Breast epithelium (tissue), 4 donors: ENCODE measurements around the gene SLC26A4. TPM values are rescaled to one million over a fixed set of nuclear protein-coding genes. Genes with fewer than 3 reads are reported as not detected.

Source experiments
- DNase-seq, 2 donors: peaks; one replicate each; pipeline ENCODE4 v3.0.0-alpha.2; 2019; ENCODE audit warnings: low spot score in 2 of 2
- H3K27ac ChIP-seq, 2 donors: fragments of 200-600 bp; sonication (generic) in 1 of 2; one replicate each; pipeline ENCODE4 v1.5.1; 2016 to 2019; ENCODE audit warnings: mild to moderate bottlenecking in 1 of 2
- H3K27me3 ChIP-seq, 2 donors: fragments of 200-600 bp; sonication (generic) in 1 of 2; one replicate each; pipeline versions ENCODE4 v1.5.1 to v1.6.0; 2017 to 2019; ENCODE audit warnings: control low read depth in 1 of 2, mild to moderate bottlenecking in 1 of 2
- H3K36me3 ChIP-seq: fragments of 200-600 bp; one replicate; pipeline ENCODE4 v1.5.1; 2019
- H3K4me1 ChIP-seq, 2 donors: fragments of 200-600 bp; sonication (generic); one replicate each; pipeline ENCODE4 v1.5.1; 2016 to 2019; ENCODE audit warnings: control low read depth in 1 of 2
- H3K4me3 ChIP-seq, 3 donors: fragments of 200-600 bp; sonication (generic); 1 replicate in 2 of 3; 2 replicates in 1 of 3; pipeline ENCODE4 v1.5.1; 2016 to 2019; ENCODE audit warnings: mild to moderate bottlenecking in 3 of 3, moderate library complexity in 2 of 3
- H3K9me3 ChIP-seq, 2 donors: fragments of 200-600 bp; sonication (generic) in 1 of 2; one replicate each; pipeline ENCODE4 v1.5.1; 2016 to 2019; ENCODE audit warnings: control low read depth in 1 of 2
- CTCF ChIP-seq, 3 donors: fragments of 450-650 bp; IDR thresholded peaks; one replicate each; pipeline ENCODE4 v1.5.1; 2016 to 2017; ENCODE audit warnings: antibody characterized with exemption in 3 of 3, mild to moderate bottlenecking in 3 of 3, moderate library complexity in 3 of 3
- POLR2A ChIP-seq: fragments of 450-650 bp; IDR thresholded peaks from one replicate; pipeline ENCODE4 v1.6.1; 2016; ENCODE audit warnings: antibody characterized with exemption, mild to moderate bottlenecking, moderate library complexity
- POLR2AphosphoS5 ChIP-seq, 3 donors: sonication (generic); formaldehyde crosslinking; IDR thresholded peaks; one replicate each; pipeline ENCODE4 v1.6.1; 2017; ENCODE audit warnings: antibody characterized with exemption in 3 of 3
- intact Hi-C: fragments of 100-400 bp; cut with DNase I; formaldehyde crosslinking; loops from one replicate; pipeline ENCODE4 v1.15.1; 2023; ENCODE audit warnings: low total_unique reads
- total RNA-seq, 3 donors: library from RNA; depleted of rRNA; stranded (reverse); fragments of >200 nt; gene quantifications; one replicate each; pipeline ENCODE4 v1.1.0, GENCODE V29; 2016

Gene SLC26A4
- total RNA-seq, 3 donors from 2014 or later, result 0.44 to 1.3 (median 0.48) TPM

GRCh38 chr7:107686816-107687387 lies 26.3 kb downstream of the SLC26A4 start:
- H3K4me1 ChIP-seq, result no peaks in the 10 kb centered on the region
- no peak overlapping the region for H3K27ac ChIP-seq

GRCh38 chr7:107687656-107688055 lies 27.0 kb downstream of the SLC26A4 start:
- intact Hi-C loops, result no loop called here
- no peaks in the 10 kb centered on the region for H3K36me3 ChIP-seq
- no peak overlapping the region for H3K27ac ChIP-seq
- no peak for DNase-seq
- no peaks in the 10 kb centered on the region for H3K9me3 ChIP-seq
- TF ChIP-seq CTCF (IDR thresholded peaks at IDR 0.05) (no peak), POLR2AphosphoS5 (IDR thresholded peaks at IDR 0.05) (no peak), POLR2A (no peak)
- no peaks in the 10 kb centered on the region for H3K4me1 ChIP-seq
- no peak overlapping the region for H3K4me3 ChIP-seq
- no peaks in the 10 kb centered on the region for H3K27me3 ChIP-seq

More at GRCh38 chr7:107686816-107687387, 26.3 kb downstream of the SLC26A4 start:
- no peak for TF ChIP-seq POLR2A
- TF ChIP-seq CTCF (IDR thresholded peaks at IDR 0.05), result no peak
- no peak for TF ChIP-seq POLR2AphosphoS5 (IDR thresholded peaks at IDR 0.05)
- H3K4me3 ChIP-seq, result no peak overlapping the region
- no peaks in the 10 kb centered on the region for H3K27me3 ChIP-seq
- no peaks in the 10 kb centered on the region for H3K9me3 ChIP-seq
- intact Hi-C loops, result no loop called here
- H3K36me3 ChIP-seq, result no peaks in the 10 kb centered on the region
- DNase-seq, result no peak

- intact Hi-C loops, result no loop called here
- Histone ChIP-seq H3K4me3 (no peak overlapping the region), H3K9me3 (no peaks in the 10 kb centered on the region), H3K27ac (no peak overlapping the region), H3K36me3 (no peaks in the 10 kb centered on the region), H3K4me1 (no peaks in the 10 kb centered on the region), H3K27me3 (no peaks in the 10 kb centered on the region)
- DNase-seq, result no peak
- TF ChIP-seq POLR2AphosphoS5 (IDR thresholded peaks at IDR 0.05), result no peak
- TF ChIP-seq POLR2A, result no peak
- no peak for TF ChIP-seq CTCF (IDR thresholded peaks at IDR 0.05)
Observed at GRCh38 chr7:107689553-107689952, 28.9 kb downstream of the SLC26A4 start.

- Histone ChIP-seq H3K4me1 (no peaks in the 10 kb centered on the region), H3K36me3 (no peaks in the 10 kb centered on the region), H3K4me3 (no peak overlapping the region), H3K9me3 (no peaks in the 10 kb centered on the region), H3K27ac (peak overlapping the region in 1 of 2 donors; percentile 10), H3K27me3 (no peaks in the 10 kb centered on the region)
- DNase-seq, result no peak
- no peak for TF ChIP-seq POLR2AphosphoS5 (IDR thresholded peaks at IDR 0.05)
- intact Hi-C loops, result no loop called here
Observed at GRCh38 chr7:107690084-107690483, 29.5 kb downstream of the SLC26A4 start.

- no peaks in the 10 kb centered on the region for H3K9me3 ChIP-seq
- no peaks in the 10 kb centered on the region for H3K4me1 ChIP-seq
- TF ChIP-seq POLR2AphosphoS5 (IDR thresholded peaks at IDR 0.05), result no peak
- no peak for TF ChIP-seq POLR2A
- TF ChIP-seq CTCF (IDR thresholded peaks at IDR 0.05), result no peak
- no peaks in the 10 kb centered on the region for H3K36me3 ChIP-seq
- H3K4me3 ChIP-seq, result no peak overlapping the region
- intact Hi-C loops, result no loop called here
- H3K27me3 ChIP-seq, result no peaks in the 10 kb centered on the region
- no peak for DNase-seq
- H3K27ac ChIP-seq, result peak overlapping the region in 1 of 2 donors; percentile 10
Observed at GRCh38 chr7:107690611-107691010, 30.0 kb downstream of the SLC26A4 start.
